ENCODE results near the gene CCDC92.
A peak's percentile ranks its signal among the peaks of the same experiment; 100 is the strongest.

CCDC92 gene

DNA sequence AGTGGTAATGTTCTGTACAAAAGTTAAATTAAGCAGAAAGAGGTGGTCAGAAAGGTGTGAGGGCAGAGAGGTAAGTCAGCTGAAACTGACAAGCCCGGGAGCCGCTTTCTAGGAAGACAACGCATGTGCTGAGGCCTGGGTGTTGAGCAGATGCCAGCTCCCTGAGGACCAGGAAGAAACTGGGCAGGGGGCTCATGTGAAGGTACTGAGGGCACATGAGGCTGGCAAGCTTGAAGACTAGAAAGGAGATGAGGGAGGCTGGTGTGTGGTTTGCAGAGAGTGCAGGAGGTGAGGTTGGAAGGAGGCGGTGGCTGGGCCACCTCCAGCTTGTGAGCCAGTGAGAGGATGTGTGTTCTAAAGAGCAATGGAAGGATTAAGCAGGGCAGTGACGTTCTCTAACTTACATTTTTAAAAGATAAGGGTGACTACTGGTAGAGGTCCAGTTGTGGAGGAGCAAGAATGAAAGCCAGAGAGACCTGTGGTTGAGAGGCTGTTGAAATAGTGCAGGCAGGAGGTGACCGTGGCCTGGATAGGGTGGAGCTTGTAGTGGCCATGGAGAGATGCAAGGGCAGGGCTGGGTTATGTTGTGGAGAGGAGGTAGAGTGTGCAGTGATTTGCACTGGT is 29.5 kb upstream of the CCDC92 start:
- no peak for DNase-seq

DNA sequence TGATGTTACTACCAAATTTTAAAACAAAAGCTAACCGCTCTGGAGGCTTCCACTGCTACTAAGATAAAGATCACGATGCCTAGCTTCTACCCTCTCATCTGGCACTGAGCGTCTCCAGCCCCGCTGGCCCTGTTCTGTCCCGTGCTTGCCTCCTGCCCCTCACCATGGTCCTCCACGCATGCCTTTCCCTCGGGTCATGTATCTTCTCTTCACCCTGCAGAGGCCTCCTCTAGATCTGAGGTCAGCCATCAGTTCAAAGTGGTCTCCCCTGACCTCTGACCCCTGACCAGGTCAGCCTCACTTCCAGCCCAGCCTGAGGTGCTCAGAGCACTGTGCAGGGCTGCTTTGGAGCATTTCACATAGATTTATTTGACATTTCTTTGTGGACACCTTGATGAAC is 28.7 kb upstream of the CCDC92 start:
- no peak for DNase-seq

DNA sequence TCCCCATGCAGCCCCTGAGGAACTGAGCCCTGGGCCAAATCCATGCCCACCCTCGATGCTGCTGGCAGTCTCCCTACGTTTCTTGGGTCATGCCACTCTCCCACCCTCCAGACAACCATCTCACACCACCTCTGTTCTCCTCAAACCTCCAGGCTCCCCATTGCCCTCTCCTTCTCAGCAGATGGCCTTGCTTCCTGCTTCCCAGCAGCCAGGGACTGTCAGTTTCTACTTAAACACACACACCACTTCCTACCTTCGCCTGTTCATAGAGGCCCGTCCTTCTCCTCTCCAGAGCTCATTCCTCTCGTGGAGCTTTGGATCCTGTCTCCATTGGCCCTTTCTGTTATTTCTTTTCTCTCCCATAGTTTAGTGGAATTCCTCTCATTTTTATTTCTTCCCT is 27.5 kb upstream of the CCDC92 start:
- DNase-seq: no peak

DNA sequence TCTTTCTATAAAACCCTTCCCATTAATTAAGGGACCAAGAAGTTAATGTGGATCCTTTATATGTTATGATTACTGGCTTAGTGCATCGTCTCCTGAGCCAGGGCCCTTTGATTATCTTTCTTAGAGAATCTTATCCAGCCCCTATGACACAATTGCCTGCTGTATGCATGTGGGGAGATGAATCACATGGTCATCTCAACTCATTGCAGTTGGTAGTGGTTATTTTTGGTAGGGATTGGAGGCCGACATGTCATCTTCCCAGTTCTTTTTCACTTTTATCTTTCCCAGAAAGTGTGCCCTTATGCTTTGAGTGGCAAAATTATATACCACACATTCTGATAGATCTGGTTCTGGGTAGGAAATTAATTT is 26.3 kb upstream of the CCDC92 start:
- DNase-seq: no peak

DNA sequence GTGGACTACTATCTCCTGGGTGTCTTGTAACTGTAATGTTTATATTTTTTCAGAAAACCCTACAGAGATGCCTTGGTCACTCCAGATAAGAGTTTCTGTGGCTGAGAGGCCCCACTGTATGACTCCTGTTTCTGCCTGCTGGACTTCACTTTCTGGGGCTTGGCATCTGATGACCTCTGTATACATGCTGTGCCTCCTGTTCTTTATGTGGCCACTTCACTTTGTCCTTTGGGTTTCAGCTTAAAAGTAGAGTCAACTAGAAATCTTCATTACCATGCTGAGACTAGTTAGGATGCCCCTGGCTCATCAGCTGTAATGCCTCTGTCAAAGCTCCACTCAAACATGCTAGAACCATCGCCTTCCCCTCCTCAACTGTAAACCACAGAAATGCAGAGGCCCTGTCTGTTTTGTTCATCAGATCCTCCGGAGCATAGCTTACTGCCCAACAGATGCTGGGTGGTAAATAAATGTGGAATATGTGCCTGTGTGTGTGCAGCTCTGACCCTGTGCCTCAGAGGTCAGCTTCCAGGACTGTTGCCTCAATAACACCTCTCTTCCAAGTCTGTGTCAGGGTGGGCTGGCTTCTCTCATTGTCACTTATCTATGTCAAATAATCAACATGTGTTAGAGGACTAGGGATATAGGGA is 25.8 kb upstream of the CCDC92 start:
- DNase-seq: no peak

DNA sequence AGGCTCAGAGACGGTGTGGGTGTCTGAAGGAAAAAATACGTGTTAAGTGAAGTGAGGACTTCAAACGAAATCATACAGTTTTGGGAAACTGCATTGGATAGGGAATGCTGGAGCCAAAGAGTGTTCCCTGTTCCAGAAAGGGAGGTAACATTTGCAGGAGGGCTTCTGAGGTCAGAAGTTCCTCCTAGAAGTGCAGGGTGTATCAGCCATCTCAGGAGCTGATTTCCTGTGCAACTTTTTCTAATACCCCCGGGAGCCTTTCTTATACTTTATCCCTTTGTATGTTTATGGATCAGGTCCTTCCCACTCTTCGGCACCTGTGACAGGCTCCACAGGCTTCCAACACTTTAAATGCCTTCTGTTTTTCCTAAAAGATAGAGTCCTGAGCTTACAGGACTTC is 25.3 kb upstream of the CCDC92 start:
- DNase-seq: no peak

DNA sequence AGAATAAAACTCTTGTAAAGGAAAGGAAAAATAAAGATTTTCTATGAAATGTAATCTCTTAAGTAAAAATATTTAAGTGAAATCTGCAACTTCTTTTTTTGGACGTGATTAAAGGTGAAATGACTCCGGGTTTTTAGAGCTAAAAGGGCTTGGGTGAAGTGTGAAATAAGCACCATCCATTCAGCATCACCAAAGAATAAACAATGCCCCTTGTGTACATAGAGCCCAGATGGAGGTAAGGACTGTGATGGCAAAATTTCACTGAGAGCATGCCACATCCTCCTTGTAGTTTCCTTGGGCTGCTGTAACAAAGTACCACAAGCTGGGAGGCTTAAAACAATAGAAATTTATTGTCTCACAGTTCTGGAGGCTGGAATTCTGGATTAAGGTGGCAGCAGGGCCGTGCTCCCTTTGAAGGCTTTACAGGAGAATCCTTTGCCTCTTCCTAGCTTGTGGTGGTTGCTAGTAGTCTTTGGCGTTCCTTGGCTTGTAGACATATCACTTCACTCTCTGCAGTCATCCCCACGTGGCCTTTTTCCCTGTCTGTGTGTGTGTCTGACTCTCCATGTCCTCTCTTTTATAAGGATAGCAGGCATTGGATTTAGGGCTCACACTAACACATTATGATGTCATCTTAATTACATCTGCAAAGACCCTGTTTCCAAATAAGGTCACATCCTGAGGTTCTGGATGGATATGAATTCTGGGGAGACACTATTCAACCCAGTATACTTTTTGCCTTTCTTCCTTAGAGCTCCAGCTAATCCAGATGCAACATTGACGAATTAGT is 24.6 kb upstream of the CCDC92 start:
- no peak for DNase-seq

DNA sequence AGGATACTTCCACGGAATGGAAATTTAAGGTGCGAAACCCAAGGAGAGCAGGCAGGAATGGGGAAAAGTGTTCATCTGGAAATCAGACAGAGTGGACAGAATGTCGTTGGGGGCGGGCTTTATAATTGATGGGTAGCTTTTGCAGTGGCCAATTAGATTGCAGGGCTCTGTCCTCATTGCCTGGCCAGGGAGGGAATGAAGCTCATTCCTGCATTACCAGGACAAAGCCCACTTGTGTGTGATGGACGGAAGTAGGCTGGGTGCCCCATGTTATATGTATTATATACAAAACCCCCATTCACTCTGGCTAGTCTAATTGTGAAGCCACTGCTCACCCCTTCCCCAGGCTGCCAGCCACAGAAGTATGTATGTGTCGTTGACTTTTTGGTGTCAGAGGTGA is 23.9 kb upstream of the CCDC92 start:
- DNase-seq: no peak

DNA sequence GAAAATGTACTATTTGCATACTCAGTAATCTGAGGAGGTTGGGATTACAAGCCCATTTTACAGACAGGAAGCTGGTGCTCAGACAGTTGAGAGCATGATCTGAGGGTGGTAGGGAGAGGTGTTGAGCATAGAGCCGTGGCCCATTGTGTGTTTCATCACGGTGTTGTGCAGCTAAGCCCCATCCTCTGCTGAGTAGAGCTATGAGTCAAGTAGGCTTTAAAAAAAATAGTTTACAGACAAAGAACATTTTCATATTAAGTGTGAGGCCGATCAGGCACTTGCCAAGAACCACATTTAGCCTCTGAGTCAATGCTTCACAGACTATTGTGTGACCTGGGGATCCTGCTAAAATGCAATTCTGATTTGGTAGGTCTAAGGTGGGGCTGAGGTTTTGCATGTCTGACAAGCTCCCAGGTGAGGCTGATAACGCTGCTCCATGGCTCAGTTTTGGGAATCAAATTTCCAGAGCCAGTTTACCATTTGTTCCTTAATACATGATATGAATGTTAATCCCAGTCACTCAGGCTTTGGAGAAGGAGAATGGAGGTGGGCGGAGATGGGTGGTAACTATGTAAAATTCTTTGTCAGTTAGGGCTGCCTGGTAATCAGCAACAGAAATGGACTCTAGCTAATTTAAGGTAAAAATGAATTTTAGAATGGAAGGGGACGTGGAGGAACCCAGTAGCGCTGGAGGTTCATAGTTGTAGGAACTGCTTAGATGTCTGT is 22.6 kb upstream of the CCDC92 start:
- DNase-seq: no peak

DNA sequence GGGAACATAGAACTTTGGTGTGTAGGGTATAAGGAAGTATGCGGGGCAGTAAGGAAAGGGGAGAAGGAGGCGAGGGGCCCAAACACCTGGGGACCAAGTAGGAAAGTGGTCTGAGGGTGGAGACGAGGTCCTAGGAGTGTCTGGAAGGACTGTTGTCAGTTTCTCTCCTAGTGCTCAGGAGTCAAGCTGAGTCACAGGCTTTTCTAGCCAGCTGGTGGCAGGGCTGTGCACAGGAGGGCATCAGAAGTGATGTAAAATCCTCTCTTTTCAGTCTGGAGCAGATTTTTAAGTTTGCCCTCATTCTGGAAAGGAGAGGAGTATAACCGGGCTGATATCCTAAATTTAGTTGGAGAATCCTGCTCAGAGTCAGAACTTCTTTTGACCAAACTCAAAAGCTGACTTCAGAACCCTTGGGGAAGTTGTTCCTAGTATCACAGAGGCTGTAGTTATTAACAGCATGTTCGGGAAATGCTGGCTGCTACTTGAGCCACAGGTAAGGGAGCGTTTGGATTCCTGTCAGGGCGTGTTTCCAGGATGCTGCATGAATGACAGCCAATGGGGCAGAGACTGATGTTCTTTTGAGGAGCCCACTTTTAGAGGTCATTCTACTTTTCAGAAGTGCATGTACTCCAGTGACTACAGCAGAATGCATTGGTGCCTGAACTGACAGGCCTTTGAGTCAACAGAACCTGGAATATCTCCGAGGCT is 19.6 kb upstream of the CCDC92 start:
- no peak for DNase-seq

DNA sequence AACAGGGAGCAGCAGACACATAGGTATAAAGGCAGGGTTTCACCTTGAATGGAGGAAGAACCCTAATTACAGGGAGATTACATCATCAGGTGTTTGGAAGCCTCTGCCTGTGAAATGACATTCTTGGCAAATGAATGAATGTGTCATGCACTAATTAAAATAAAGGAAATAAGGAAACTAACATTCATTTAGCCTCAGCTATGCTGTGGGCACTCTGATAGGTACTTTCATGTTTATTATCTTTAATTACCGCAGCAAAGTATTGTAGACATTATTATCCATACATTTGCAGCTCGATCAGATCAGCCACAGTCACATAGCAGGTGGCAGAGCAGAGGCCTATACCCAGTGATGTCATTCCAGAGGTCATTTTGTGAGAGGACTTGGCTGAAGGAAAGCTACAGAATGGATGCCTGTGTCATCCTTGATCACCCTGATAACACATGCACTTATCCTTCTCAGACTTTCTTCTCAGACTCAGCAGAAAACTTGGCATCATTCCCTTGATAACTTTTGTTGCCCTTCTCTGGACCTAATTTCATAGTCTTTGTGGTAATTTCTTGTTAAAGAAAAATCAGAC is 18.8 kb upstream of the CCDC92 start:
- no peak for DNase-seq

DNA sequence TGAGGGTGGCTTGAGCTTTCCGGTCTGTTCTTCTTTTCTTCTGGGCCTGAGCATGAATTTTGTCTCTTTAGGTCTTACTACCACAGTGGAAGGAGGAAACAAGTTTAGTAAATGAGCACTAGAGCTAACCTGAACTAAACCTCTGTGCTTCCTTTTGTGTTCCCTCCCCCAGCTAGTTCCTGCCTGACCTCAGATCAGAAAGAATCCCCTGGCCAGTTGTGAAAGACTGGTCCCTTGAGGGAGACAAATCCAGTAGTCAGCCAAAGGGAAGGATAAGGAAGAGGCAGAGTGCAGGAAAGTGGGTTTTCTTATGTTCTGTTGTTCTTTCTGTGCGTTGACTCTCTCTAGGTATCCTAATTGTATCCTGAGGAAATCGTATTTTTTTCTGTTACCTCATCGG is 17.9 kb upstream of the CCDC92 start:
- DNase-seq: peak in 3 of 4 experiments; percentile 43 to 63 (median 63)

DNA sequence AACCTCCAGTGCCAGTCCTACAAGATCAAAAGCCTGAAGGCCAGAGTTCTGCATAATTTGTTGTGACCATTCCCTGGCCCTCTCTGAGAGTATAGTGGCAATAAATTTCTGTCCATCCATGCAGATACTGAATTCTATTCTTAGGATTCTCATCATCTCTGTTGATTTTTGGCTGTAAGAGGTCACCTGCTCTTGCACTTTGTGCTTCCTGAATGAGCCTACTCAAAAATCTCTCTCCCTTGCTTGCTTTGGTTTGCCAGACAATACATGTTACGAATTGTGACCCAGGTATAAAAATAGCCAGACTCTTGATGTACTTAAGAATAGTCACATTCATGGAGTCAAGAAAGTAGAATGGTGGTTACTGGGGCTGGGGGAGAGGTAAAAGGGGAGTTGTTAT is 17.1 kb upstream of the CCDC92 start:
- DNase-seq: no peak

DNA sequence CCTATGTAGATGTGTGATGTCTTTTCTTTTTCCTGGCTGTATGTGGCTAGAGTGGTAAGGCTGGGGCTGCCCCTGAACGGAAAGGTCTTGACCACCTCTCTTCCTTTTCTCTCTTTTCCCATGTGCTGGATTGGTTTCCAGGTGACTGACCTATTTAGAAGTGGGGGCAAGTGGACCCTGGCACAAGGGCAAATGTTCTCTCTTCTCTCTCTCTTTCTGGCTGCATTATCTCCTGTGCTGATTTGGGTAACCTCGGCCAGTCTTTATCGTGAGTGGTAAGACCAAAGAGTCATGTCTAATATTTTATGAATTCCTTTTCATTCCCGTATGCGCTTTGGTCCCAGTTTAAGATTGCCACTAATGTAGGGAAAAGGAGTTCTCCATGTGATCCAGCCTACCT is 16.5 kb upstream of the CCDC92 start:
- DNase-seq: no peak

DNA sequence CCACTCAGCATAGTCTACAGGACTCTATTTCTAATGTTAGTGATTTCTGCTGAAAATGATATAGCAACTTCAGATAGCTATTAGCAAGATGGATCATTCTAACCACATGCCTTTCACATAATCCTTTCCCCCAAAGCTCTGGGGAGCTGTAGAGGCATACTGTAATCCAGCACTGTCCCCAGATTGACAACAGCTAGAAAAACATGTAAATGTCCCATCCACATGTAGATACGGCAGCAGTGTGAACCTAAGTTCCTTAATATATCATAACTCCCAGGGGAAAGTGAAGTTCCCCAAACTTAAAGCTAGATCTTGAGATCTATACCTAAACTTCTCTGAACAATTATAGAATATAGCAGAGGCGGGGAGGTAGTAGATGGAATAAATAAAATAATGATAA is 14.4 kb upstream of the CCDC92 start:
- DNase-seq: no peak

DNA sequence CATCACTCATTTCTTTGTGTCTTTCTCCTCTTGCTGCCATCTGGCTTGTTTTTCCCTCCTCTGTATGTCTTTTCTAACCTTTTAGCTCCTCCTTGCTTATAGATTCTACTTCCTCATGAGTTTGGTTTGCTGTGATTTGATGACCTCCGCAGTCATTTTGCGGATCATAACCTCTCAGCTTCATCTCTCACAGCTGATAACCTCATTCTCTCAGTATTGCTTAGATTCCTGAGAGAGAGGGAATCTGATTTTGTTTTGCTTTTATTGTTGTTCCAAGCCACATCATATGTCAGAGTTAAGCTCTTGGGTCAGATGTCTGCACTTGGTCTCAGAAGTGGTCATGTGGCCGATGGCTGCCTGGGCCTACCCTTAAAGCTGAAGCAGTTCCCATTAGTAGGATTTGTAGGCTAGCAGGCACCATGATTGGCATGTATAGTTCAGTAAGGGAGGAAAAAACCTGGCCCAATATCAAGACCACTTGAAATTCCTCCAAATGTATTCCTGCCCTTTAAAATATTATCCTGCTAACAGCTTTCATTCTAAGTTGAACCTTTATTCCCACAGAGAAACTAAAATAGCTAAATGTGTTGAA is 13.8 kb upstream of the CCDC92 start:
- DNase-seq: peak in 2 of 4 experiments; percentile 25 to 31

DNA sequence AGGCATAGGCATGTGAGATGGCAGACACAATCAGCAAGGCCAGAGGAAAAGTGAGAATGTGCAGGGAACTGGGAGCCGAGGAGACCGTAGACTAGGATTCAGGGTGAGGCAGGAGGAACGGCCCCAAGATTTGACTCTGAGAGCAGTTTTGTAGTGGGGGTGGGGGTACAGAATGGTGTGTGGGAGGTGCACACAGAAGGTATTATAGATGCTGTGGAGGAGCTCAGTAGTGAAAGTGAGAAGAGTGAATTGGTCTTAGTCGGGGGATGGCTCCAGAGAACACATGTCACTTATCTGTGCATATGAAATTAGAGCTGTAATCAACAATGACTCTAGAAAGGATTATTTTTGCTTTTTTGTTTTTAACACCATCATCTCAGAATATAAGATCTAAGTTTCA is 12.3 kb upstream of the CCDC92 start:
- DNase-seq: no peak

DNA sequence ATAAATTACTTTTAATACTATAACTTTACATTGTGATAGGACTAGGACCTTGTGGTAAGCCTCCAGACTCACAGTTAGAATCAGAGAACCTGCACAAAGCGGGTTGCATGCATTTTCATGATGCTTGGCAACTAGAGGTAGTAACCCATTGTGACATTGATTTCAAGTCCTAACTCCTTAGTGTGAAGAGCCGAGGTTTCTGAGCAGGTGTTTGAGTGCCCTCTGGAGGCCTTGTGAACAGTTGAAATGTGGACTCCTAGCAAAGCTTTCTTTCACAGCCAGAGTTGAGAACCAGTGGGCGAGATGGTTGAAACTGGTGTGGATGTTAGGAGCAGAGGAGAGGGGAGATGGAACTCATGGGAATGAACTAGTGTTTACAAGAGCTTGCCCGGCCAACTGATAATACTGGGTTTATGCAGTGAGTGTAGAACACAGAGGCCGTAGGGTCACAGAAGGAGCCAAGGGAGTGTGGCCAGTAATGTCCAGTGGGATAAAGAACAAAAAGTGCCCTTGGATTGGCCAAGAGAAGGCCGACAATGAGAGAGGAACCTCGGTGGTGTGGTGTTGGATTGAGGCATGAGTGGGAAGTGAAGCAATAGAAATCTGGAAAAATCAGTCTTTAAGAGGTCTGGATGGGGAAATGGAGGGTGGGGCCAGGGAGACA is 11.3 kb upstream of the CCDC92 start:
- peak; percentile 68 to 78 (median 73) for DNase-seq

DNA sequence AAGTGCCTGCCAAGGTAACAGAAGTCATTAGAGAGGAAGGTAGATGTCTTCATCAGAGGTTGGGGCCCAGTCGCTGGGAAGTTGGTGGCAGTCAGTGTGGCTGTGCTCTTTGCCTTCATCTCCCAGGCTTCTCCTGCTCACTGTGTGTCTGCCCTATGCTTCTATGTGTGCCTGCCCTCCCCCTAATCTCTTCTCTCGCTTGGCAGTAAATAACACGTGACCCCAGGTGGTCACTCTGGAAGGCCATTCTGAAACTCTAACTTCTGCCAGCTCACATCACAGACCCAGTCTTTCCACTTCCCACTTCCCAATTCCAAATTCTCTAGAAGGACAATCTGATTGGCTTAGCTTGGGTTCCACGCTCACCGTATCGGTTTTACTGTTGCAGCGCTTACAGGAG is 9.6 kb upstream of the CCDC92 start:
- no peak for DNase-seq

DNA sequence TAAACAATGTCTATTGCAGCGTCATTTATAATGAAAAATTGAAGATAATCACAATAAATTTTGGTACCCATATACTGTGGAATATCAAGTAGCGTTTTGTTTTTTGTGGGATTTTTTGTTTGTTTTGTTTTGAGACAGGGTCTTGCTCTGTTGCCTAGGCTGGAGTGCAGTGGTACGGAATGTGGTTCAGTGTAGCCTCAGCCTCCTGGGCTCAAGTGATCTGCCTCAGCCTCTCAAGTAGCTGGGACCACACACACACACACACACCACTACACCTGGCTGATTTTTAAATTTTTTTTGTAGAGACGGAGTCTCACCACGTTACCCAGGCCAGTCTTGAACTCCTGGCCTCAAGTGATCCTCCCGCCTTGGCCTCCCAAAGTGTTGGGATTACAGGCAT is 6.9 kb upstream of the CCDC92 start:
- DNase-seq: no peak

DNA sequence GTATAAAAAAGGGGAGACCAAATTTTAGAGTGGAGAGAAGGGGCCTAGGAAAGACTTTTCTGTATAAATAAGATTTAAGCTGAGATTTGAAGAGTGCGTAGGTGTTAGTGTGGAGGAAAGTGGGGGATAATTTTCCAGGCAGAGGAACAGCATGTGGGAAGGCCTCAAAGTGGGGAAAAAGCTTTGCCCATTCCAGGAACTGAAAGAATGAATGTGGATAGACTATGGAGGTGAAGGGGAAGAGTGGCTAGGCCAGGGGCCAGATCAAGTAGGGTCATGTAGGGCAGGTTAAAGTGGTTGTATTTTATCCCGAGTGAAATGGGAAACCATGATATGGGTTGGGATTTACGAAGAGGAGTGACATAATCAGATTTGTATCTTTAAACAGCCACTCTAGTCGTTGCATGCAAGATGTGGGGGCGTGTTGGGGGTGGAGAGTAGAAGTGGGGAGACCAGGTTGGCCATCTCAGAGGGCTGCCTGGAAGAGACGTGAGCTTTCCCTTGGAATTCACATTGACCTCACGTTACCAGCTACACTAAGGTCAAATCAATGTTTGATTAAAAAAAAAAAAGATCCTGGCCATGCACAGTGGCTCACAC is 3.7 kb upstream of the CCDC92 start:
- DNase-seq: no peak

All from suppressor macrophage (primary cell).